DMS79 treated with DMSO at 0.1 percent for 48 hours (cell line): ENCODE measurements around the gene OR51E1.
A peak's percentile ranks its signal among the peaks of the same experiment; 100 is the strongest.

Experiments used
- DNase-seq: peaks from one replicate; lab custom pipeline; 2025; lab: John Stamatoyannopoulos, UW

OR51E1 gene

GRCh38 chr11:4654635-4655369, 11.0 kb downstream of the OR51E1 start:
- no peak for DNase-seq

- DNase-seq = no peak
These were observed 15.1 kb downstream of the OR51E1 start for GRCh38 chr11:4658629-4659445.

- DNase-seq = no peak
These were observed 19.1 kb downstream of the OR51E1 start for GRCh38 chr11:4662876-4663275.

DNA sequence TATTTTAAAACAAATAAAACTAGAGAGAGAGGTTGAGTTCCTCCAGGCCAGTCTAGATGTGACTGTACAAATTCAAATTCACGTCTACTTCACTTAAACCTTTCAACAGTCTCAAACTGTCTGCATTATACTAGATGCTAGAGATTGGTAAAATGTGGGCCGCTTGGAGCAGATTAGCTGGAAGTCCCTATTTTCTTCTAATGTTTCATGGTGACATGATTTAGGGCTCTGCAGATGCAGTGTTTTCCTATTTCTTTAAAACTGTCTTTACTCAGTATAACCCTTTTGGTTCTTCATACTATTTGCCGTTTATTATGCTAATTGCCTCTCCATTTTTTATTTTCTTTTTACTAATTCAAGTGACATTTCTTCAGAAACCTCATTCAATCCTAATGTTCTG, 20.4 kb downstream of the OR51E1 start:
- no peak for DNase-seq

DNA sequence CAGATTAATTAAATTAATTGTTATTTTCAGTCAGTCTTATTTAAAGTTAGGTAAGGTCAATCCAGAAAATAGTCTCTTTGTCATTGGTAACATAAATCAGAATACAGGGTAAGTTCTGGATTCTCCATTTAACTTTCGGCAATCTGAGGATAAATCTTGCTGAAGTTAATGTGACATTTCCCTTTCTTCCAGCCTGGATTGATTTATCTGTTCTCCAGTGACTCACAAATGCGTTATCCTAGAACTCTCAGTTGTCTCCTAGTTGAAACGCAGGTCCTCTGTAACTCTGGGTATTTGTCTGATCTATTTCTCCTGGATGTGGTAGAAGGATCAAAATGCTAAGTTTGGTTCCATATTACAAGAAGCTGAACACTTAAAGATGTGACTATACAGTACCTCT, 21.0 kb downstream of the OR51E1 start:
- DNase-seq = no peak

- no peak for DNase-seq
These were observed 21.6 kb downstream of the OR51E1 start for GRCh38 chr11:4665424-4665823.

- peak; percentile 95 for DNase-seq
These were observed 28.0 kb downstream of the OR51E1 start for GRCh38 chr11:4671741-4672140.

- no peak for DNase-seq
These were observed 28.7 kb downstream of the OR51E1 start for GRCh38 chr11:4672470-4672869.

GRCh38 chr11:4673781-4674180, 30.0 kb downstream of the OR51E1 start:
- DNase-seq = no peak

DNA sequence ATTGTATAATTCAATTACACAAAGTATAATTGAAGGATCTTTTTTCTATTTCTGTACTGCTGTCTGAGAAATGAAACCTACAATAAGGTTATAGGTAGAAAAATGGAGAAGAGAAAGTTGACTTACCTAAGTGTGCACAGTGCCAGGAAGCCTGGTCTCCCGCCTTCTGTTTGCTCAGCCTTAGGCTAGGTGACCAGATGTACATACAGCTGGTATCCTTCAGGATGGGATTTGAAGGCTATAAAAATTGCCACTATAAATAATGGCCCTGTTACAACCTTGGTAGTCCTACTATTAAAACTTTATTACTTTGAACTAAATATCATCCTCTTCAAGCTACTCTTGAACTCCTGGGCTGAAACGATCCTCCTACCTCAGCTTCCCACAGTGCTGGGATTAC, 34.2 kb downstream of the OR51E1 start:
- DNase-seq = peak; percentile 69

- DNase-seq = peak; percentile 58
These were observed 36.6 kb downstream of the OR51E1 start for GRCh38 chr11:4680341-4680740.

DNA sequence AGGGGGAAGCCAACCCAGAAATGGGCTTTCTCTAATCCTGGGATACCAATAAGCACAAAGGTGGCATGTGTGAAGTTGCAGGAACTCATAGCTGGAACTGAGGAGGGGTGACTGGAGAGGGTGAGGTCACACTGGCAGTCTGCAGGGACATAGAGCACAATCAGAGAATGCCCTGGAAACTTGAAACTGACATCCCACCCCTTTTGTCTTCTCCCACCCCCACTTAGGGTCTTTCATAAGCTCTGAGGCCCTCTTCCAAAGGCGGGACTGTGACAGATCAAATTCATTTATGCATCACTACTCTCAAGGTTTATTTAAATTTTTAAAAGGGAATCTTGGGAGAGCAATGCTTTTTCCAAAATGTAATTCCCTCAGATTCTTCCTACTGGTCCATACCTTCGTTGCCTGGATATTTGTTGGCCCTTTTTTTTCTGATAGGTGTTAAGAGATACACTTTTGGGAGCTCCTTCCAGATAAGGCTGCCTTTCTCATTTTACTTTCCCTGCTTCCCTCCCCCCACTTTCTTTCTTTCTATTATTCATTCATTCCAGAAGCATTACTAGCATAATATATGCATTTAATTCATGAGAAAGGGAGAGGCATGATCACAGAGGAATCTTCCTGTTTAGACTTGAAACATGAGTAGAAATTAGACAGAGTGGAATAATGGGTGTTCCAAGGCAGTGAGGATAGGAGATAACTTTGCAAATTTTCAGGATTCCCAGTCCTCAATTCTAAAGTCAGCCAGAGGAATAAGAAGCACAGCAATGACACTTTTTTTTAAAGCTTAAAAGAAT, 39.0 kb downstream of the OR51E1 start:
- DNase-seq = no peak

DNA sequence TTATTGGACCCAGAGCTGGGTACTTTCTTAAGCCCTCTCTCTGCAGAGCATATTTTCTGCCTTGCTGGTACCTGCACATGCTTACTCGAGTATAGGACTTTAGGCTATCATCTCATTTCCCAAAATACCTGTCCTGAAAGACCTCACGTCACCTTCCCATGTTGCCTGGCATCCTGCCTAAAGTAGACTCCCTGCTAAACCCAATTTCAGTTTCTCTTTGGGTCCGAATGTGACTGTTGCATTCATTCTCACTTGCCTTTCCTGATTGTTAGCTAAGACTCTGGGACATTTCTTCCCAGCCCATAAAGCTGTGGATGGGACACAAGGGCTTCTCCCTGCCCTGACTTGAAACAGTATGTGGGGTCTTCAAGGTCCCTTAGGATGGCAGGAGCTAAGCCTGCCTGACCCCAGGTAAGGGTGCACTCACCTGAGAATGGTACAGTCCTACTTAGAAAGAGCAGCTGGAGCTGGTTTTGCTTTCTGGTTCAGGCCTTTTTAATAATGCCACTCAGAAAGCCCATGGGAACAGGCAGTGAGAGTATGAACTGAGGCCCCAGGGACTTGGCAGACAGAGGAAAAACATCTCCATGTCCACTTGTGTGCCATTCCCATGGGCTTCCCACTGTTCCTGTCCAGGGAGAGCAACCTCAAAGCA, 41.0 kb downstream of the OR51E1 start:
- no peak for DNase-seq

DNA sequence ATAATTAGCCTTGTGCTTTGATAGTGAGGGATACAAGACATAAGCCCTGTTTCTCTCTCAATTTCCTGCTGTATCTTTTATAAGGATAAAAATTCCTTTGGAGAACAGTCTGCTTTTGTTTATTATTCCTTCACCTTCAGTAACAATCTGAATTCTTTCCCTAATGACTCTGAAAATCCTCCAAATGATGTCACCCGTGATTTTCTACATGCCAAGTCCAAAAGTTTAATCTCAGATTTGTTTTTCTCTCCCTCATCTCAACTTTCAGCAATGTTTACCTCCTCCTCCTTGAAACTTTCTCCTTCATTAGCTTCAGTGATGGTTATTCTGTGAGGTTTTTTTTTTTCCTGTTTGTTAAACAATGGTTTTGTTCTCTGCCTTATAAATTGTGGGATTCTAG, 51.7 kb downstream of the OR51E1 start:
- peak; percentile 69 for DNase-seq

GRCh38 chr11:4697585-4697984, 53.8 kb downstream of the OR51E1 start, which contains the start of gene OR51E2:
Gene OR51E2, minus strand, starts transcription at chr11:4697853. Its CDS starts 15,142 bp downstream, at chr11:4682711.
- DNase-seq = no peak

DNA sequence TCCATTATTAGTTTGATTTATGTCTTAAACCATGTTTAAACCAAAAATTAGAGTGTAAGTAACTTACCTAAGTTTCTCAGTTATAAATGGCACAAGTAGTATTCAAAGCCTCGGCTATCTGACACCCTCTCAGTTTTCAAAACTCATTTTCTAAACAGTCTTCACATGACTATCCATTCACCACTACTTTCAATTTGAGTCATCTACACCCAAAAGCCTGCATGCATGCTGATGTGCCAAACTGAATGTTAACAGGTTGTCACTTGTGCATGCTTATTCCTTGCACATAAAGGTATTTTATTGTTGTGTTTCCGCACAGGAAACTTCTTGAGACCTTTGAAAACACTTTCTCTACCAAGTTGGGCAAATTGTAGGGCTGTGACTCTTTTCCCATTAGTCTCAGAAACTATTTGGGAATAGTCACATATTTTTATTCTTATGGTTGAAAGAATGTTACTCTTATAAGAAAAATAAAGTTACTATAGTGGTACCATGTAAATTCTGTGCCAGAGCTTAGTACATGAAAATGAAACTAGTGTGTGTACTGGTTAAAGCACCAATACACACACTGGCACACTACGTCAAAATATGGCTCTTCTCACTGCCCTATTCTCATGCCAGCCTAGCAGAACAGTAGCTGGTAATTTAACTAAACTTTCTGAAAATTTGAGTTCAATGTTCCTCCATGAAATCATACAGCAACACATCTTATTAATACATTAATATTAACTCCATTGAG, 56.1 kb downstream of the OR51E1 start:
- no peak for DNase-seq

- DNase-seq = no peak
These were observed 56.6 kb downstream of the OR51E1 start for GRCh38 chr11:4700436-4700820.

- DNase-seq = peak; percentile 96
These were observed 60.4 kb downstream of the OR51E1 start, which contains the start of gene MMP26 for GRCh38 chr11:4704054-4704789. Gene MMP26, plus strand, starts transcription at chr11:4704784.

DNA sequence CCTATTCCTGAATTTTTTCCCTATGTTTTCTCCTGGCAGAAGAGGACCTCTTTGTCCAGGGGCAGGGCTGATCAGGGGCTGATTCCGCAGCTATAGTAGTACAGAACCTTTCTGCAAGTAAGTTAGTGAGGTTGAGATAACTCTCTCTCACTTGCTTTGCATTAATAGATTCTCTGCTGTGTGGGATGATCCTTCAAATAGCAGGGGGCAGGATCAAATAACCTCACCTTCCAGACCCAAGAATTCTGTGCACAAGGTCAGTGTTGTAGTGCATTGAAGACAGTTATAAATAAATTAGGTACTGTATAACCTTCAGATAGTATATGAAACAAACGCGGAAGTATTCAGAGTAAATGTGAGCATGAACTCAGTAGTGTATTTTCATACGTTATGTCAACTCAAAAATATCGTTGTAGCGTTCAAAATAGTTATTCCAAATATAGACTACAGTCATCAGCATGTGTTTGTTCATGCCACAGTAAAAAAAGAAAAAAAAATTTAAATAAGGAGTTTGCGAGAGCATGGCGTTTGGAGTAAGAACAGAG, 61.1 kb downstream of the OR51E1 start:
- DNase-seq = peak; percentile 87
